H1 (cell line): ENCODE measurements around the gene SGCD.

Experiments
- RXRA ChIP-seq: IDR thresholded peaks from 2 replicates; pipeline ENCODE4 v1.6.1; 2011; ENCODE audit warnings: low read depth, mild to moderate bottlenecking, low read length, moderate library complexity; ENCODE audit not compliant: insufficient read depth
- TF ChIP-seq, protein P1 (sequence below), 3 experiments: IDR thresholded peaks; 1 replicate in 2 of 3; 2 replicates in 1 of 3; pipeline versions ENCODE4 v1.5.1 to v1.6.1; 2011; ENCODE audit warnings: low read length in 3 of 3, mild to moderate bottlenecking in 3 of 3, inconsistent platforms in 2 of 3, low read depth in 1 of 3, moderate library complexity in 1 of 3; ENCODE audit not compliant: insufficient read depth in 1 of 3; ENCODE audit errors: control extremely low read depth in 1 of 3

DNA sequence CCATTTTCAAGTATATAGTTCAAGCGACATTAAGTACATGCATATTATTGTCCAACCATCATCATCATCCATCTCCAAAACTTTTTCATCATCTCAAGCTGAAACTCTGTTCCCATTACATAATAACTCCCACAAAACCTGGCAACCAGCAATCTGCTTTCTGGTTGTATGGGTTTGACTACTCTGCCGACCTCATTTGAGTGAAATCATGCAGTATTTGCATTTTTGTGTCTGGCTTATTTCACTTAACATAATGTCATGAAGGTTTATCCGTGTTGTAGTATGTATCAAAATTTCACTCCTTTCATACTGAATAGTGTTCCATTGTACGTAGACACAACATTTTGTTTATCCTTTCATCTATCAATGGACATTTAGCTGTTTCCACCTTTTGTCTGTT lies 74.8 kb downstream of the SGCD start:
- TF ChIP-seq, protein P1, sequence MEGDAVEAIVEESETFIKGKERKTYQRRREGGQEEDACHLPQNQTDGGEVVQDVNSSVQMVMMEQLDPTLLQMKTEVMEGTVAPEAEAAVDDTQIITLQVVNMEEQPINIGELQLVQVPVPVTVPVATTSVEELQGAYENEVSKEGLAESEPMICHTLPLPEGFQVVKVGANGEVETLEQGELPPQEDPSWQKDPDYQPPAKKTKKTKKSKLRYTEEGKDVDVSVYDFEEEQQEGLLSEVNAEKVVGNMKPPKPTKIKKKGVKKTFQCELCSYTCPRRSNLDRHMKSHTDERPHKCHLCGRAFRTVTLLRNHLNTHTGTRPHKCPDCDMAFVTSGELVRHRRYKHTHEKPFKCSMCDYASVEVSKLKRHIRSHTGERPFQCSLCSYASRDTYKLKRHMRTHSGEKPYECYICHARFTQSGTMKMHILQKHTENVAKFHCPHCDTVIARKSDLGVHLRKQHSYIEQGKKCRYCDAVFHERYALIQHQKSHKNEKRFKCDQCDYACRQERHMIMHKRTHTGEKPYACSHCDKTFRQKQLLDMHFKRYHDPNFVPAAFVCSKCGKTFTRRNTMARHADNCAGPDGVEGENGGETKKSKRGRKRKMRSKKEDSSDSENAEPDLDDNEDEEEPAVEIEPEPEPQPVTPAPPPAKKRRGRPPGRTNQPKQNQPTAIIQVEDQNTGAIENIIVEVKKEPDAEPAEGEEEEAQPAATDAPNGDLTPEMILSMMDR (IDR thresholded peaks at IDR 0.05; ENCODE audit: control extremely low read depth in 1 of 3, insufficient read depth in 1 of 3, low read depth in 1 of 3, low read length in 3 of 3): no peak
- TF ChIP-seq RXRA: no peak
